Right cardiac atrium (tissue), 5 donors: ENCODE data around the gene ANP32D. TPM values are rescaled to one million over a fixed set of nuclear protein-coding genes. Genes with fewer than 3 reads are reported as not detected.
"Not testable (repeated sequence)": the region's sequence is repeated elsewhere in the genome, so short reads cannot be mapped to it uniquely, and the experiment has no call there.

ENCODE experiments used
- ATAC-seq, 2 donors: fragments of 200-7000 bp; cut with Tn5 transposase; one replicate each; pipeline versions ENCODE4 v1.8.0 to v1.9.1; 2020; ENCODE audit warnings: moderate library complexity in 2 of 2, mild to moderate bottlenecking in 1 of 2
- DNase-seq, 3 donors: peaks; one replicate each; pipeline ENCODE4 v3.0.0-alpha.2; 2020
- H3K27ac ChIP-seq: one replicate; pipeline ENCODE4 v1.5.1; 2013; ENCODE audit warnings: mild to moderate bottlenecking, low read length, control low read depth, moderate library complexity
- H3K27me3 ChIP-seq: one replicate; pipeline ENCODE4 v1.6.1; 2013; ENCODE audit not compliant: control insufficient read depth, insufficient read depth
- H3K4me1 ChIP-seq: one replicate; pipeline ENCODE4 v1.6.1; 2013; ENCODE audit warnings: low read length; ENCODE audit not compliant: control insufficient read depth, insufficient read depth
- H3K4me3 ChIP-seq: one replicate; pipeline ENCODE4 v1.5.1; 2013; ENCODE audit warnings: low read length, control low read depth
- H3K9me3 ChIP-seq: one replicate; pipeline ENCODE4 v1.6.1; 2013; ENCODE audit warnings: low read length; ENCODE audit not compliant: control insufficient read depth
- WGBS: extraction: QIAGEN DNeasy Blood & Tissue Kit; methylation state at CpG from one replicate; pipeline ENCODE4 v1.1.7; 2013; 5-methylcytosine and 5-hydroxymethylcytosine counted together
- intact Hi-C, 4 donors: fragments of 100-400 bp; cut with DNase I; formaldehyde crosslinking; loops; one replicate each; pipeline versions ENCODE4 v1.11.0 to v1.14.0; 2022 to 2023
- long read RNA-seq, 4 donors: library from polyadenylated mRNA; unstranded; transcript quantifications; one replicate each; pipeline ENCODE4 v2.0.0, GENCODE V29; 2020 to 2021
- polyA plus RNA-seq: library from polyadenylated mRNA; stranded (reverse); fragments of 200-250 nt; gene quantifications from one replicate; pipeline ENCODE4 v1.2.3, GENCODE V29; 2013
- total RNA-seq, 4 donors: library from RNA; stranded (reverse); fragmentation: NEBNext Ultra II Directional; extraction: Animal tissue kit (Norgen Biotek cat#: 25700); gene quantifications; one replicate each; pipeline ENCODE4 v1.2.1, GENCODE V29; 2021
- donor health status: healthy with polysubstance abuse.
- donor health status: DM: no; HTN: yes; CAD: no.
- donor health status: DM: no; HTN: no; CAD: no.
- donor health status: DM: no; HTN: yes; CAD: no; lungs with severe emphysema.
- donor health status: DM: yes; HTN: yes; CAD: no.

The ANP32D gene
- total RNA-seq, result not detected
- polyA plus RNA-seq, result not detected
- long read RNA-seq, donor 1, result 0 reads
- long read RNA-seq, donor 2, result 0 reads
- long read RNA-seq, donor 3, result 0 reads
- long read RNA-seq, donor 4, result 0 reads

- ATAC-seq, result no peak
- Histone ChIP-seq H3K4me1 (no peaks in the 10 kb centered on the region), H3K27me3 (no peaks in the 10 kb centered on the region), H3K9me3 (no peaks in the 10 kb centered on the region), H3K27ac (no peak within 1 kb of the TSS), H3K4me3 (no peak within 1 kb of the TSS)
- intact Hi-C loops, result no loop called here
- 92% methylated on average over 7 of the region's 7 CpGs for WGBS
- no peak for DNase-seq
These were observed at the start of gene ANP32D for GRCh38 chr12:48472259-48472658. Gene ANP32D (plus strand): TSS chr12:48472559. CDS start chr12:48472665, 106 bp downstream.

GRCh38 chr12:48423171-48423570, 49.2 kb upstream of the ANP32D start:
- Histone ChIP-seq H3K4me1 (no peaks in the 10 kb centered on the region), H3K27ac (no peak overlapping the region), H3K4me3 (no peak overlapping the region), H3K9me3 (no peaks in the 10 kb centered on the region), H3K27me3 (no peaks in the 10 kb centered on the region)
- 26% methylated on average over 3 of the region's 3 CpGs for WGBS
- intact Hi-C loops, result no loop called here
- DNase-seq (no peak), ATAC-seq (no peak)

GRCh38 chr12:48424644-48425043, 47.7 kb upstream of the ANP32D start:
- intact Hi-C loops, result no loop called here
- Histone ChIP-seq H3K27ac (no peak overlapping the region), H3K9me3 (no peaks in the 10 kb centered on the region), H3K4me1 (no peaks in the 10 kb centered on the region), H3K27me3 (no peaks in the 10 kb centered on the region), H3K4me3 (no peak overlapping the region)
- DNase-seq, result no peak
- ATAC-seq, result no peak
- WGBS, result 85% methylated on average over 1 of the region's 1 CpG

GRCh38 chr12:48434016-48434415, 38.3 kb upstream of the ANP32D start:
- 87% methylated on average over 10 of the region's 10 CpGs for WGBS
- intact Hi-C loops, H3K4me1 ChIP-seq, H3K9me3 ChIP-seq, DNase-seq, H3K27me3 ChIP-seq, ATAC-seq, H3K4me3 ChIP-seq, H3K27ac ChIP-seq: not testable (repeated sequence)

- H3K9me3 ChIP-seq, result no peaks in the 10 kb centered on the region
- no peaks in the 10 kb centered on the region for H3K27me3 ChIP-seq
- no peak overlapping the region for H3K4me3 ChIP-seq
- 65% methylated on average over 7 of the region's 7 CpGs for WGBS
- no peak overlapping the region for H3K27ac ChIP-seq
- H3K4me1 ChIP-seq, result no peaks in the 10 kb centered on the region
- no peak for DNase-seq
- ATAC-seq, result no peak
- intact Hi-C loops, result no loop called here
These were observed 31.3 kb upstream of the ANP32D start for GRCh38 chr12:48441069-48441468.

- ATAC-seq (no peak), DNase-seq (no peak)
- 91% methylated on average over 3 of the region's 3 CpGs for WGBS
- intact Hi-C loops, result no loop called here
- Histone ChIP-seq H3K9me3 (no peaks in the 10 kb centered on the region), H3K4me3 (no peak overlapping the region), H3K27ac (no peak overlapping the region), H3K27me3 (no peaks in the 10 kb centered on the region), H3K4me1 (peaks cover 2% of the 10 kb centered on the region)
These were observed 30.0 kb upstream of the ANP32D start for GRCh38 chr12:48442179-48442847.

GRCh38 chr12:48445538-48445937, 26.8 kb upstream of the ANP32D start:
- Histone ChIP-seq H3K27me3 (no peaks in the 10 kb centered on the region), H3K27ac (no peak overlapping the region), H3K9me3 (no peaks in the 10 kb centered on the region), H3K4me1 (peaks cover 2% of the 10 kb centered on the region), H3K4me3 (no peak overlapping the region)
- 81% methylated on average over 3 of the region's 3 CpGs for WGBS
- no peak for ATAC-seq
- DNase-seq, result no peak
- intact Hi-C loops, result no loop called here

GRCh38 chr12:48446161-48446776, 26.1 kb upstream of the ANP32D start:
- DNase-seq, result no peak
- Histone ChIP-seq H3K9me3 (no peaks in the 10 kb centered on the region), H3K27ac (no peak overlapping the region), H3K4me3 (no peak overlapping the region), H3K27me3 (no peaks in the 10 kb centered on the region), H3K4me1 (peaks cover 2% of the 10 kb centered on the region)
- intact Hi-C loops, result no loop called here
- ATAC-seq, result no peak
- WGBS, result 45% methylated on average over 4 of the region's 4 CpGs

GRCh38 chr12:48447755-48448154, 24.6 kb upstream of the ANP32D start:
- no peak for ATAC-seq
- H3K9me3 ChIP-seq, result no peaks in the 10 kb centered on the region
- DNase-seq, result no peak
- no peak overlapping the region for H3K4me3 ChIP-seq
- 67% methylated on average over 1 of the region's 1 CpG for WGBS
- intact Hi-C loops, result no loop called here
- H3K27me3 ChIP-seq, result no peaks in the 10 kb centered on the region
- no peak overlapping the region for H3K27ac ChIP-seq
- peaks cover 2% of the 10 kb centered on the region for H3K4me1 ChIP-seq

GRCh38 chr12:48451372-48451771, 21.0 kb upstream of the ANP32D start:
- Histone ChIP-seq H3K9me3 (no peaks in the 10 kb centered on the region), H3K27ac (no peak overlapping the region), H3K4me3 (no peak overlapping the region), H3K27me3 (no peaks in the 10 kb centered on the region), H3K4me1 (peaks cover under 1% of the 10 kb centered on the region)
- intact Hi-C loops, result no loop called here
- 80% methylated on average over 1 of the region's 1 CpG for WGBS
- ATAC-seq (no peak), DNase-seq (no peak)

GRCh38 chr12:48452961-48453360, 19.4 kb upstream of the ANP32D start:
- H3K4me1 ChIP-seq, intact Hi-C loops, ATAC-seq, H3K27me3 ChIP-seq, DNase-seq, H3K4me3 ChIP-seq, H3K9me3 ChIP-seq, H3K27ac ChIP-seq: not testable (repeated sequence)
- 88% methylated on average over 2 of the region's 2 CpGs for WGBS
